NCI-H510A (cell line): Measurements from ENCODE around the gene MAU2.
A peak's percentile ranks its signal among the peaks of the same experiment; 100 is the strongest.

Experiments
- DNase-seq: peaks from one replicate; lab custom pipeline; 2025; lab: John Stamatoyannopoulos, UW

The MAU2 gene

GRCh38 chr19:19320361-19321140 lies at the start of gene MAU2, which contains the start of gene SUGP1:
Gene MAU2, plus strand, starts transcription at chr19:19320829. Its CDS starts 31 bp downstream, at chr19:19320860.
Gene SUGP1, minus strand, starts transcription at chr19:19320509. Its CDS starts 13 bp downstream, at chr19:19320496.
- DNase-seq: peak; percentile 90

GRCh38 chr19:19271828-19272599 lies 48.6 kb upstream of the MAU2 start:
- DNase-seq: no peak

GRCh38 chr19:19274146-19274545 lies 46.5 kb upstream of the MAU2 start:
- DNase-seq: no peak

GRCh38 chr19:19274716-19275565 lies 45.7 kb upstream of the MAU2 start:
- no peak for DNase-seq

- DNase-seq: no peak
These were observed 44.2 kb upstream of the MAU2 start for GRCh38 chr19:19276386-19276785.

GRCh38 chr19:19276851-19277250 lies 43.8 kb upstream of the MAU2 start:
- DNase-seq: no peak

GRCh38 chr19:19278315-19278714 lies 42.3 kb upstream of the MAU2 start:
- peak; percentile 74 for DNase-seq

- DNase-seq: no peak
These were observed 41.5 kb upstream of the MAU2 start for GRCh38 chr19:19279062-19279612.

- DNase-seq: no peak
These were observed 40.8 kb upstream of the MAU2 start for GRCh38 chr19:19279853-19280252.

- DNase-seq: no peak
These were observed 40.1 kb upstream of the MAU2 start for GRCh38 chr19:19280561-19280960.

GRCh38 chr19:19285686-19286085 lies 34.9 kb upstream of the MAU2 start:
- no peak for DNase-seq

GRCh38 chr19:19292607-19293006 lies 28.0 kb upstream of the MAU2 start:
- no peak for DNase-seq

GRCh38 chr19:19294914-19295313 lies 25.7 kb upstream of the MAU2 start:
- DNase-seq: no peak

- no peak for DNase-seq
These were observed 23.5 kb upstream of the MAU2 start for GRCh38 chr19:19296953-19297689.

GRCh38 chr19:19297759-19298158 lies 22.9 kb upstream of the MAU2 start:
- no peak for DNase-seq

- DNase-seq: no peak
These were observed 20.0 kb upstream of the MAU2 start for GRCh38 chr19:19300613-19301012.

GRCh38 chr19:19303411-19303810 lies 17.2 kb upstream of the MAU2 start:
- no peak for DNase-seq

- DNase-seq: no peak
These were observed 16.3 kb upstream of the MAU2 start for GRCh38 chr19:19304186-19304965.

GRCh38 chr19:19305066-19305465 lies 15.6 kb upstream of the MAU2 start:
- no peak for DNase-seq

- DNase-seq: no peak
These were observed 14.9 kb upstream of the MAU2 start for GRCh38 chr19:19305696-19306095.
